G401.6 (cell line): ENCODE measurements around the gene PAFAH1B1.
"Not testable (repeated sequence)": the region's sequence is repeated elsewhere in the genome, so short reads cannot be mapped to it uniquely, and the experiment has no call there.

Experiments
- FAIRE-seq: peaks from 2 replicates; lab custom pipeline; 2012; peaks lifted over from hg19 to GRCh38; lab: Jason Lieb, UNC

The PAFAH1B1 gene

DNA sequence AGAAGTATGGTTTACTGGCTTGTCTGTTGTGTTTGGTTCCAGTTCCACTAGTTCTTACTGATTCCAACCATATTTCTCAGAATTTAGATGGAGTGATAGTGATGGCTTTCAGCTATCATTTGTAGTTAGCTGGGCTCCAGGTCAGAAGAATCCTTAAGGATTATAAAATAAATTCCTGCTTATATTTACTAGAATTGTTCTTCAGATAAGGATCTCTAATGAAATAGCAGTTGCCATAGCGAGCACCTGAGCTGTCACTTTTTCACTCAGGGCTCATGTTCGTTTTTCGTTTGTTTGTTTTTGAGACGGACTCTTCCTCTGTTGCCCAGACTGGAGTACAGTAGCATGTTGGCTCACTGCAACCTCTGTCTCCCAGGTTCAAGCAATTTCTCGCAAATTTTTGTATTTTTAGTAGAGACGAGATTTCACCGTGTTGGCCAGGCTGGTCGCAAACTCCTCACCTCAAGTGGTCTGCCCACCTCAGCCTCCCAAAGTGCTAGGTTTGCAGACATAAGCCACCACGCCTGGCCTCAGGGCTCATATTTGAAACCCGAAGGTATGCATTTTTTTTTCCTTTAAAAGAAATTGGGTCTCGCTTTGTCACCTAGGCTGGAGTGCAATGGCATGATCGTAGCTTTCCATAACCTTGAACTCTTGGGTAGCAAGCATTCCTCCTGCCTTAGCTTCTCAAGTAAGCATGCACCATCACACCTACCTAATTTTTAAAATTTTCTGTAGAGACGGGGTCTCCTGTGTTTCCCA, 42.9 kb downstream of the PAFAH1B1 start:
- FAIRE-seq = no peak

DNA sequence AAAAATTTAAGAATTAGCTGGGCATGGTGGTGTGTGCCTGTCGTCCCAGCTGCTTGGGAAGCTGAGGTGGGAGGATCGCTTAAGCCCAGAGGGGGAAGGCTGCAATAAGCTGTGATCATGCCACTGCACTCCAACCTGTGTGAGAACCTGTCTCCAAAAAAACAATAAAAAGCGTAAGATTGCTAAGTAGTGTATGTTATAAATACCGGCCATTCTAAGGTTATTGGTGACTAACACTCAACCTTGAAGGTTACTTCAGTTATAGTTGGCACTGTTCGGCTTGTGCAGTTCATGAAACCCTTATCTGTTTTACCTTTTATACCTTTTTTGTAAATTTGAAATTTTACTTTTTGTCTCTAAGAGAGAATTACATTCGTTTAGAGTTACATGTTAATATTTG, 44.0 kb downstream of the PAFAH1B1 start:
- FAIRE-seq = no peak

DNA sequence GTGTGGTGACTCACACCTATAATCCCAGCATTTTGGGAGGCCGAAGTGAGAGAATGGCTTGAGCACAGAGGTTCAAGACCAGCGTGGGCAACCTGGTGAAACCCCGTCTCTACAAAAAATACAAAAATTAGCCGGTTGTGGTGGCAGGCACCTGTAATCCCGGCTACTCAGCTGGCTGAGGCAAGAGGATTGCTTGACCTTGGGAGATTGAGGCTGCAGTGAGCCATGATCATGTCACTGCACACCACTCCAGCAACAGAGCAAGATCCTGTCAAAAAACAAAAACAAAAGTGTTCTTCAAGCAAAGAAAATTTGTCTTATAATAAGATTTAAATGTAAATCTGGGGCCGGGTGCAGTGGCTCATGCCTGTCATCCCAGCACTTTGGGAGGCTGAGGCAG, 51.5 kb downstream of the PAFAH1B1 start:
- no peak for FAIRE-seq

DNA sequence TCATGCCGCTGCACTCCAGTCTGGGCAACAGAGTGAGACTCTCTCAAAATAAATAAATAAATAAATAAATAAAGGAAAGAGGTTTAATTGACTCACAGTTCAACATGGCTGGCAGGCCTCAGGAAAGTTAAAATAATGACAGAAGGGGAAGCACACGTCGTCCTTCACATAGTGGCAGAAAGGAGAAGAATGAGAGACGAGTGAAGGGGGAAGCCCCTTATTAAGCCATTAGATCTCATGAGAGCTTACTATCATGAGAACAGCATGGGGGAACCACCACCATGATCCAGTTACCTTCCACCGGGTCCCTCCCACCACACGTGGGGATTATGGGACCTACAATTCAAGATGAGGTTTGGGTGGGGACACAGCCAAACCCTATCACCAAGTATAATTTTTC, 54.5 kb downstream of the PAFAH1B1 start:
- no peak for FAIRE-seq

DNA sequence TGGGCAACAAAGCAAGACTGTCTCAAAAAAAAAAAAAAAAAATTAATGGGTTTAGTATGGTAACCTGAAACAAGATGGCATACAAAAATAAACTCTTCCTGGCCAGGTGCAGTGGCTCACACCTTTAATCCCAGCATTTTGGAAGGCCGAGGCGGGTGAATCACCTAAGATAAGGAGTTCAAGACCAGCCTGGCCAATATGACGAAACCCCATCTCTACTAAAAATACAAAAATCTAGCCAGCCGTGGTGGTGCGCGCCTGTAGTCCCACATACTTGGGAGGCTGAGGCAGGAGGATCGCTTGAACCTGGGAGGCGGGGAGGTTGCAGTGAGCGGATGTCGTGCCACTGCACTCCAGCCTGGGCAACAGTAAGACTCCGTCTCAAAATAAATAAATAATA, 55.7 kb downstream of the PAFAH1B1 start:
- FAIRE-seq = no peak

DNA sequence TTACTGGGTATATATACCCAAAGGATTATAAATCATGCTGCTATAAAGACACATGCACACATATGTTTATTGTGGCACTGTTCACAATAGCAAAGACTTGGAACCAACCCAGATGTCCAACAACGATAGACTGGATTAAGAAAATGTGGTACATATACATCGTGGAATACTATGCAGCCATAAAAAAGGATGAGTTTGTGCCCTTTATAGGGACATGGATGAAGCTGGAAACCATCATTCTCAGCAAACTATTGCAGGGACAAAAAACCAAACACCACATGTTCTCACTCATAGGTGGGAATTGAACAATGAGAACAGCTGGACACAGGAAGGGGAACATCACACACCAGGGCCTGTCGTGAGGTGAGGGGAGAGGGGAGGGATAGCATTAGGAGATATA, 59.5 kb downstream of the PAFAH1B1 start:
- FAIRE-seq = not testable (repeated sequence)

DNA sequence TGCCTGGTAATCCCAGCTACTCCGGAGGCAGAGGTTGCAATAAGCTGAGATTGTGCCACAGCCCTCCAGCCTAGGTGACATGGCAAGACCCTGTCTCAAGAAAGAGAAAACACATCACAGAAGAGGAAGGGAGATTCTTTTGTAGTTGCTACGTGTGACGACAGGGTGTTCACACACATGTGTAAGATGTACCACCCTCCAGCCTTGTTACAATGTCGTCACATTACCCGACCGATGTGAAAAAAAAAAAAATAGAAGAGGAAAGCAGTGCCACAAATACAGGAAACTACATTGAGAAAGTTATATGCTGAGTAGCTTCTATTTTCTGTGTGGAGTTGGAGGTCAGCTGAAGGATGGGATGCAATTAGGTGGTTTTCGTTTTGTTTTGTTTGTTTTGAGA, 62.1 kb downstream of the PAFAH1B1 start:
- no peak for FAIRE-seq

DNA sequence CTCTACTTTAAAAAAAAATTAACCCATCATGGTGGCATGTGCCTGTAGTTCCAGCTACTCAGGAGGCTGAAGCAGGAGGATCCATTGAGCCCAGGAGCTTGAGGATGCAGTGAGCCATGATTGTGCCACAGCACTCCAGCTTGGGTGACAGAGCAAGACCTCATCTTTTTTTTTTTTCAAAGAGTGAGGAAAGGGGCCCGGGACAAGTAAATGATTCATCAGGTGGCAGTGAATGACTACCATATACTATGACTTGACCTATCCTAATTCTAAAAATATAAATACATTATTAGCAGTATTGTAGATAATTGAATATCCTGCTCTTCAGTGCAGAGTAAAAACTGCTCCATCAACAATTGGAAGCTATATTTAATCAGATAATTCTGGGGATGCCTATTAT, 62.8 kb downstream of the PAFAH1B1 start:
- no peak for FAIRE-seq

DNA sequence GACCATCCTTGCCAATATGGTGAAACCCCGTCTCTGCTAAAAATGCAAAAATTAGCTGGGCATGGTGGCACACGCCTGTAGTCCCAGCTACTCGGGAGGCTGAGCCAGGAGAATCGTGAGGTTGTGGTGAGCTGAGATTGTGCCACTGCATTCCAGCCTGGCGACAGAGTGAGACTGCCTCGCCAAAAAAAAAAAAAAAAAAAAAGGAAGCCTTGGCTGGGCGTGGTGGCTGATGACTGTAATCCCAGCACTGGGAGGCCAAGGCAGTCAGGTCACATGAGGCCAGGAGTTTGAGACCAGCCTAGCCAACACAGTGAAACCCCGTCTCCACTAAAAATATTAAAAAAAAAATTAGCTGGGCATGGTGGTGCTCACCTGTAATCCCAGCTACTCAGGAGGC, 65.9 kb downstream of the PAFAH1B1 start:
- FAIRE-seq = not testable (repeated sequence)

DNA sequence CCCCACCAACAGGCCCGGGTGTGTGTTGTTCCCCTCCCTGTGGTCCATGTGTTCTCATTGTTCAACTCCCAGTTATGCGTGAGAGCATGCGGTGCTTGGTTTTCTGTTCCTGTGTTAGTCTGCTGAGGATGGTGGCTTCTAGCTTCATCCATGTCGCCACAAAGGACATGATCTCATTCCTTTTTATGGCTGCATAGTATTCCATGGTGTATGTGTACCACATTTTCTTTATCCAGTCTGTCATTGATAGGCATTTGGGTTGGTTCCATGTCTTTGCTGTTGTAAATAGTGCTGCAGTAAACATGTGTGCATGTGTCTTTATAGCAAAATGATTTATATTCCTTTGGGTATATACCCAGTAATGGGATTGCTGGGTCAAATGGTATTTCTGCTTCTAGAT, 67.0 kb downstream of the PAFAH1B1 start:
- FAIRE-seq = not testable (repeated sequence)

DNA sequence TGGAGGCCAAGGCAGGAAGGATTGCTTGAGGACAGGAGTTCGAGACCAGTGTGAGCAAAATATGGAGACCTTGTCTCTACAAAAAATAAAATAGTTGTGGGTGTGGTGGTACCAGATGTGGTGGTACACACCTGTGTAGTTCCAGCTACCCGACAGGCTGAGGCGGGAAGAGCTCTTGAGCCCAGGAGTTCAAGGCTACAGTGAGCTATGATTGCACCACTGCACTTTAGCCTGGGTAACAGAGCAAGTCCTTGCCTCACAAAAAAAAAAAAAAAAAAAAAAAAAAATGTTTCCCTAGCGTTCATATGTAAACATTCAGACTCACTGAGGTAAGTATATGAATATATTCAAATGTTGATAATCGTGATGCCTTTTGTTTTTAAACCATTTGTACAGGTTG, 78.6 kb downstream of the PAFAH1B1 start:
- no peak for FAIRE-seq

DNA sequence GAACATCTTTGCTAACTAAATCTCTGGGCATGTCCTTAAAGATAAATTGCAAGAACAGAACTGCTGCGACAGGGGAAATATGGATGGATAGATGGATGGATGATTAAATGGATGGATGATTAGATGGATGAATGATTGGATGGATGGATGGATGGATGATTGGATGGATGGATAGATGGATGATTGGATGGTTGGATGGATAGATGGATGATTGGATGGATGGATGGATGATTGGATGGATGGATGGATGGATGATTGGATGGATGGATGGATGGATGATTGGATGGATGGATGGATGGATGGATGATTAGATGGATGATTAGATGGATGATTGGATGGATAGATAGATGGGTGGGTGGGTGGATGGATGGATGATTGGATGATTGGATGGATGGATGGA, 85.8 kb downstream of the PAFAH1B1 start:
- not testable (repeated sequence) for FAIRE-seq

DNA sequence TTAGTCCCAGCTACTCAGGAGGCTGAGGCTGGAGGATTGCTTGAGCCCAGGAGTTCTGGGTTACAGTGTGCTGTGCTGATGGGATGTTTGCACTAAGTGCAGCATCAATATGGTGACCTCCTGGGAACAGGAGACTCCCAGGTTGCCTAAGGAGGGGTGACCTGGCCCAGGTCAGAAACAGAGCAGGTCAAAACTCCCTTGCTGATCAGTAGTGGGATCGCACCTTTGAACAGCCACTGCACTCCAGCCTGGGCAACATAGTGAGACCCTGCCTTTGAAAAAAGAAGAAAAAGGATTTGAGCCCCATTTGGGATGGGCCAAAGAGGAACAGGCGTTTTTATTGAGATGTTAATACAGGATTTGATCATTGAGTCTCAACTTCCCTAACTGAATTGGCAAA, 87.5 kb downstream of the PAFAH1B1 start:
- FAIRE-seq = no peak

DNA sequence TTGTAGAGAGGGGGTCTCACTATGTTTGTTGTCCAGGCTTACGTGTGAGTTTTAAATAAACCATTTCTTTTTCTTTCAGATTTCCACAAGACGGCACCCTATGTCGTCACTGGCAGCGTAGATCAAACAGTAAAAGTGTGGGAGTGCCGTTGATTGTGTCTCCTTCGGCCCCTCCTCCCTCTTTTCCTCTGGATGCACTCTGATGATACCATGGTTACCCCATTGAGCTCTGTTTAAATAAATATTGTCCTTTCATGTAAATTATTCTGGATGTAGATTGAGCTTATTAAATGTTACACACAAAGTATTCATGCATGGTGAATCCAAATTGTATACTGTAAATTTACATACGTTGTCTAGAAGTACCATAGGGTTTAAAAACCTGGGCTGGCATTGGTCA, 88.2 kb downstream of the PAFAH1B1 start:
- FAIRE-seq = no peak

DNA sequence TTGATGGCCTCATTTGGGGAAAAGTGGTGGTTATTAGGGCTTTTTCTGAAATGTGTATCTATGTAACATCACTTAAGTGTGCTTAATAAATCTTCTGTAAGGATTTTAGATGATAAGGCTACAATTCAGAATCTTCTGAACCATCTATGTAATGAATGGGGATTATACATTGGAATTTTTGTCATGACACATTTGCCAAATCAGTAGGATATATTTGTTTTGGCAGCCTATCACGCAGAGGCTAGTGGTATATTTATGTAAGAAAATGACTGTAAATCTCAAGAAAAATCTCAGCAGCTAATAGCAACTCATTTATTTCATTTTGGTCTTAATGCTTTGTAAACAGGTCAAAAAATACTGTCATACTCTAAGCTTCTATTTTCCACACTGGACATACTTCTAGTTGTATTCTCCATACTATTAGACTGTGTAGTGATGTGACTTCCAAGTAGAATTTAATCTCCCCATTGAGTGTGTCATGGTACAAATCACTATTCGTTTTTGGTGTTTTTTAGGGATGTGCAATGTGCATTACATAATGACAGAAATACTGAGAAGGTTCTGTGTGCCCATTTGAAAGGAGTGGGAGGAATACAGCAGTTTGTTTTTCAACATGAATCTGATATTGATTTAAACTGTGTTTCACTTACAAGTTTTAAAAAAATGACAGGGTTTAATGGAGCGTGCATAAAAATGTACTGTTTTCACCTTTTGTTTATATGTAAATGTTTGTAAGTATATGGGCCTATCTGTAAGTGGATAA, 88.9 kb downstream of the PAFAH1B1 start:
- peak; percentile 6 for FAIRE-seq

DNA sequence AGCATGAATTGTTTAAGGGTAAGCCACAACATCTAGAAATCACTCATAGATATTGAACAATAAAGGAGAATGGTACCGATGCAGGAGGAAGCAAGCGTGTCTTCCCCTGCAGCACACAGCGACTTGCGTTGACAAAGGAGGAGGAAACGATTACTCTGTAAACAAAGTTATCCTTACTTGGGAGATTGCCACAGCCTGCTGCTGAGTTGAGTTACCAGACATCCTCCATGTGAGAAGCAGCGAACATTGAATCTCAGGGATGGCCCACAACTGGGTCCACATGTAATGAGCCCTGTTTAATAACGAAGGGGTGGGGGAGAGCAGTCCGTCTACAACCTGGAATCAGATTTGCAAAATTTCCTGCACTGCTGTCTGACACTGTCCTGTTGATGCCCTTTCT, 90.5 kb downstream of the PAFAH1B1 start:
- no peak for FAIRE-seq

DNA sequence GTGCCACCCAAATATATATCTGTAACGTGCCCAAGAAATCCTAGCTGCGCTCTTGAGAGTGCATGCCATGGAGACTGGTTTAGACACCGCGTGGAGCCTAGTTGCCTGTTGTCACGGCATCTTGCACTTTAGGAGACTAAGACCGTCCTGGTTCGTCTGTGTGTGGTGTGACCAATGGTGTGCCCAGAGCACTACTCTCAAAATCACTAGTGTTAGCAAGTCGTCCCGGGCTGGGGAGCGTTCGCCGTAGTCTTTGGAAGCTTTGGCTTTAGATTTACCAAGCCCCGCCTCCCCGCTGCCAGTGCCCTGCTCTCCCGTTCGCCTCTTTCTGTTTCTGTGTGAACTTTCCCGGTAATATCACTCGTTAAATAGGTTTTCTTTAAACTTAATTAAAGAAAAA, 91.1 kb downstream of the PAFAH1B1 start:
- no peak for FAIRE-seq

DNA sequence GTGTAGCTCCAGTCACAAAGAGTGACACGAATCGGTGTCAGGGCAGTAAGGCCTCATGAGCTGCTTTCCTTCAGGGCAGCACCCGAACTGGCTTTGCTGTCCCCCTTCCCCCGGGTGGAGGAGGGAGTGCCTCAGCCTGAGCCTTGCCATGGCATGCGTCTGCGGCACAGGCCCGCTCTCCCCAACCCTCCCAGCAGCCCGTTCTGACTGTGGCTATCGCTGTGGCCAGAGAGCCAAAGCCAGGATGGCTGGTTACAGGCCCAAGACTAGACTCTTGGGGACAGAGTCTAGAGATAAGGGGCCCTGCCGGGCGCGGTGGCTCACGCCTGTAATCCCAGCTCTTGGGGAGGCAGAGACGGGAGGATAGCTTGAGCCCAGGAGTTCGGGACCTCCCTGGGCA, 92.2 kb downstream of the PAFAH1B1 start:
- no peak for FAIRE-seq

DNA sequence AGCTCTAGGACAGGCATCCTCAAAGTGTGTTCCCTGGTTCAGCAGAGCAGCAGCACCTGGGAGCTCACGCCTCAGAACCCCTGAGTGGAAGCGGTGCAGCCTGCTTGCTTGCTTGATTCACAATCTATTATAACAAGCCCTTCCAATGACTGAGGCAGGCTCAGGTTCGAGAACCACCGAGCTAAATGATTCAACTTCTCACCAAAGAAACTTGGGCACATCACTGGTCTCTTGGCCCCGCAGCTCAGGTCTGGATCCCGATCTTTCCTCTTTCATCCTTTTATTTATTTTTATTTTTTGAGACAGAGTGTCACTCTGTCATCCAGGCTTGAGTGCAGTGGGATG, 93.6 kb downstream of the PAFAH1B1 start:
- FAIRE-seq = no peak

DNA sequence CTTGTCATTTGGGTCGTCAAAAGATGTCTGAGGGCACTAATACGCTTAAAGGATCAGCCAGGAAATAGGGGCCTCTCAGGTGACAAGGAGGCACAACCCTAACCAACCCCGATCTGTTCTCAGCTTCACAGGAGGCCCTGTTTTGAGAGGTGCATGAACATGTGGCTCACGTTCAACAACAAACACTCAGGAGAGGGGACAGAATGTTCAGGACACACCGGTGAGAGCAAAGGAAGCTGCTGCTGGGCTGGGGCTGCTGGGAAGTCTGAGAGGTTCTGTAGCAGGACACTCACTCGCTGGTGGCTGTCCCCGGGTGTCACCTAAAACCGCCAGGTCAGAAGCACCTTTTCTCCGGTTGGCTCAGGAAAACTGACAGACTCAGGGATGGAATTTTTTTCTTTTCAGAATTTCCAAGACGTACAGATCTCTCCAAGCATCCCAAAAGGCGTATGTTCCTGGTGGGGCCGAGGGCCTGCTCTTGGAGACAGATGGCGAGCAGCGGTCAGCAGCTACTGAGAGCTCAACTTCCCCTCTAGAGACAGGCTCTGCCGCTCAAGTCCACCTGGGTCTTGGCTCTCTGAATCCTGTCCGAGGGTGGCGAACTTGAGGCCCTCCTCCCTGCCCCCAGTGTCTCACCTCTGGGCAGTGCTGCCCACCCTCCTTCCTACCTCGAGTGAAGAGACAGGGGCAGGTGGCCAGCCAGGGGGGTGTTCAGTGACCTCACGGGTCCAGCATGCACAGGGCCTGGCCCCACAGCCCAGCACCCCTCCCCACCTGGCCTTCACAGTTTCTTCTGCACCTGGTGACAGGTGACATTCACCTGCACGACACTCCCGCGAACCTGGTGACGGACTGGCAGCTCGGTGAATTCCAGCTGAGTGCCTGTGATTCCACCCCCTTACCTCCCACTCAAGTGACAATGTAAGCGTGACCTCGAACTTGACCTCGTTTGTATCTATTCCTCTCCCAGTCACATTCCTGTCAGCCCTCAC, 95.2 kb downstream of the PAFAH1B1 start:
- no peak for FAIRE-seq

DNA sequence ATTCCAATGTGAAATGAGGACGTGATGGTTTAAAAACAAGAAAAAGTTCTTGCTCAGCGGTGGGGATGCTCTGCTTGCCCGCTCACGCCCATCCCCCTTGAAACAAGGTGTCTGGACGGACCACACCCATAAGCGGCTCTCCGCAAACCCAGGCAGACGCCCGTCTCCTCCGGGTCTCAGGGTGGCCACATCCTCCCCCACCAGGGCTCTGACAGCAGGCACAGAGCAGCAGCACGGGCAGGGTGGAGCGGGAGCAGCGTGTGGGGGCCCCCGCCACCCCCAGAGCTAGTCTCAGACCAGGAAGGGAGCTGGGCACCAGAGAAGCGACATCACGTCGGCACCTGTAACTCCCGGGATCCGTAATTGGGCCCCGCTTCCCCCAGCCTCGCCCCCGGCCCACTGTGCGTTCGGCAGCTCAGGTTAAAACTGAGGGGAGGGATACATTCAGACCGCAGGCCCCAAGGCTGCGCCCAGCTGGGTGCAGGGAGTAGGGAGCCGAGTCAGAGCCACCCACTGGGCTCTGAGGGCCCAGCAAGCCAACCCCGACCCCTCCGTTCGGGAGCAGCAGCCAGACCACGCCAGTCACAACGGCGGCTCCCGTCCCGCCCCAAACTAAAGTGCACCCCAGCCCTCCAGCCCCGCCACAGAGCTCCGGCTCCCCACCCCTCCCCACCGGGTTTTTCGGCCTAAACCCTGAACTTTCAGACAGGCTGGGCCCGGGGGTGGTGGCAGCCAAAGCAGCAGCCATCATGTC, 96.1 kb downstream of the PAFAH1B1 start:
- no peak for FAIRE-seq
